Omental fat pad (tissue), 4 donors: ENCODE results near the gene WDR4. TPM values are rescaled to one million over a fixed set of nuclear protein-coding genes. Genes with fewer than 3 reads are reported as not detected.
"Not testable (repeated sequence)": the region's sequence is repeated elsewhere in the genome, so short reads cannot be mapped to it uniquely, and the experiment has no call there.

ENCODE experiments used
- ATAC-seq: fragments of 150-250 bp; one replicate; pipeline ENCODE4 v1.9.1; 2016; ENCODE audit warnings: mild to moderate bottlenecking, moderate library complexity; ENCODE audit not compliant: low FRiP score
- DNase-seq: peaks from one replicate; pipeline ENCODE4 v3.0.0-alpha.2; 2019; ENCODE audit warnings: low spot score
- CTCF ChIP-seq, 3 donors: fragments of 450-650 bp; IDR thresholded peaks; one replicate each; pipeline ENCODE4 v1.5.1; 2016 to 2017; ENCODE audit warnings: antibody characterized with exemption in 3 of 3, mild to moderate bottlenecking in 3 of 3, moderate library complexity in 2 of 3
- total RNA-seq, 4 donors: library from RNA; depleted of rRNA; stranded (reverse); fragments of >200 nt; gene quantifications; one replicate each; pipeline ENCODE4 v1.1.0, GENCODE V29; 2016

WDR4 gene
- total RNA-seq, 4 donors from 2014 or later, result 8.5 to 28.3 (median 13.6) TPM

GRCh38 chr21:42900446-42900845 is 21.1 kb upstream of the WDR4 start:
- DNase-seq (no peak), ATAC-seq (no peak)
- no peak for TF ChIP-seq CTCF (IDR thresholded peaks at IDR 0.05)

GRCh38 chr21:42892931-42893755 is 13.8 kb upstream of the WDR4 start, which contains the start of gene NDUFV3:
Gene NDUFV3 (plus strand): TSS chr21:42893309. CDS start chr21:42893334, 25 bp downstream.
- ATAC-seq (peak; percentile 99), DNase-seq (peak; percentile 100)
- no peak for TF ChIP-seq CTCF (IDR thresholded peaks at IDR 0.05)

- ATAC-seq, result no peak
- TF ChIP-seq CTCF (IDR thresholded peaks at IDR 0.05), result no peak
- DNase-seq, result no peak
Observed at GRCh38 chr21:42892582-42892930, 13.2 kb upstream of the WDR4 start.

GRCh38 chr21:42887326-42887725 is 8.0 kb upstream of the WDR4 start:
- no peak for ATAC-seq
- no peak for TF ChIP-seq CTCF (IDR thresholded peaks at IDR 0.05)
- no peak for DNase-seq

- TF ChIP-seq CTCF (IDR thresholded peaks at IDR 0.05), result no peak
- no peak for ATAC-seq
- DNase-seq, result no peak
Observed at GRCh38 chr21:42883921-42884320, 4.6 kb upstream of the WDR4 start.

GRCh38 chr21:42880352-42880751 is 1.0 kb upstream of the WDR4 start:
- DNase-seq (no peak), ATAC-seq (no peak)
- TF ChIP-seq CTCF (IDR thresholded peaks at IDR 0.05), result no peak

- ATAC-seq, result no peak
- DNase-seq, result no peak
- no peak for TF ChIP-seq CTCF (IDR thresholded peaks at IDR 0.05)
Observed at GRCh38 chr21:42878678-42878992, 704 bp downstream of the WDR4 start.

GRCh38 chr21:42875811-42876210 is 3.5 kb downstream of the WDR4 start:
- ATAC-seq, DNase-seq: not testable (repeated sequence)
